Stimulated activated naive CD4-positive, alpha-beta T cell (primary cell): ENCODE data around the gene SENP1.

Experiments
- DNase-seq, 6 experiments: peaks; one replicate each; lab custom pipeline; 2025; lab: John Stamatoyannopoulos, UW

SENP1 gene

GRCh38 chr12:48017921-48018617, 87.8 kb downstream of the SENP1 start:
- DNase-seq, result no peak

- no peak for DNase-seq
These were observed 88.4 kb downstream of the SENP1 start for GRCh38 chr12:48017496-48017895.

- DNase-seq, result no peak
These were observed 89.4 kb downstream of the SENP1 start for GRCh38 chr12:48016373-48017020.

GRCh38 chr12:48015954-48016353, 89.9 kb downstream of the SENP1 start:
- no peak for DNase-seq

GRCh38 chr12:48015129-48015528, 90.8 kb downstream of the SENP1 start:
- DNase-seq, result no peak

- no peak for DNase-seq
These were observed 92.6 kb downstream of the SENP1 start for GRCh38 chr12:48013287-48013686.

- no peak for DNase-seq
These were observed 93.8 kb downstream of the SENP1 start for GRCh38 chr12:48012070-48012469.

GRCh38 chr12:48010366-48010970, 95.4 kb downstream of the SENP1 start:
- DNase-seq, result no peak

GRCh38 chr12:48009471-48009870, 96.4 kb downstream of the SENP1 start:
- DNase-seq, result no peak

GRCh38 chr12:48008950-48009349, 96.9 kb downstream of the SENP1 start:
- no peak for DNase-seq

GRCh38 chr12:48008349-48008748, 97.5 kb downstream of the SENP1 start:
- DNase-seq, result no peak

- no peak for DNase-seq
These were observed 98.7 kb downstream of the SENP1 start for GRCh38 chr12:48007206-48007605.

GRCh38 chr12:48005750-48006021, 100.2 kb downstream of the SENP1 start:
- no peak for DNase-seq

- no peak for DNase-seq
These were observed 100.7 kb downstream of the SENP1 start for GRCh38 chr12:48005001-48005749.

- DNase-seq, result peak in 2 of 6 experiments; percentile 27 to 43
These were observed 101.6 kb downstream of the SENP1 start, which contains the start of gene COL2A1 for GRCh38 chr12:48004053-48004941. TSS of gene COL2A1 (minus strand) at chr12:48004476. CDS start at chr12:48004321, 155 bp downstream.

GRCh38 chr12:48003226-48004052, 102.4 kb downstream of the SENP1 start:
- DNase-seq, result peak in 3 of 6 experiments; percentile 11 to 43 (median 27)

GRCh38 chr12:48002773-48003218, 103.1 kb downstream of the SENP1 start:
- no peak for DNase-seq

- DNase-seq, result no peak
These were observed 103.5 kb downstream of the SENP1 start for GRCh38 chr12:48002414-48002730.

- peak in 1 of 6 experiments; percentile 2 for DNase-seq
These were observed 104.1 kb downstream of the SENP1 start for GRCh38 chr12:48001505-48002413.
